HG03064 (cell line): ENCODE results near the gene RABEP1.
"Not testable (repeated sequence)": the region's sequence is repeated elsewhere in the genome, so short reads cannot be mapped to it uniquely, and the experiment has no call there.

Source experiments
- ATAC-seq: cut with Tn5 transposase; IDR thresholded peaks from one replicate; pipeline ENCODE4 v1.9.1; 2021; ENCODE audit warnings: low read depth; ENCODE audit not compliant: unreplicated experiment

The RABEP1 gene

DNA sequence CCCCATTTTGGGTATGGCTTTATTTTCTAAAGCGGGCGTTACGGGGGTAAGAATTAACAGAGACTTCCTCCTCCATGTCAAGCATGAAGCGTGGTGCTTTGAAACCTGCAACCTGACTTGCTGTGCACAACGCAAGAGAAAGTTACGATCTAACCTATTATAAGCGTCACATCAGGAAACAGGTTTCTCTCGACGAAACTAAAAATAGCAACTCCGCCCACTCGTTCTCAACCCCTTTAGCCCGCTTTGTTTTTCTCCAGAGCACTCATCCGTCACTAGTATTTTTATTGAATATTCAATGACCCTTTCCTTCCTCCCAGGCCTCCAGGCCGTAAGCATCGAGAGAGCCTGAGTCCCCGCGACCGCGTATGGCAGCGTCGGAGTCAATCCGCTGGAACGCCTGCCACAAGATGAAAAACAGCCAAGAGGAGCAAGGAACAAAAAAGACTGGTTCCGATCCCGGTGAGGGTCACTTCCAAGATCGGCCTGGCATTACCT is 136.8 kb downstream of the RABEP1 start:
- ATAC-seq, result no peak

- peak; percentile 79 for ATAC-seq
Observed at GRCh38 chr17:5419356-5419958, 137.4 kb downstream of the RABEP1 start, which contains the start of gene NUP88. NUP88 (minus strand) TSS chr17:5419662; CDS start chr17:5419650, 12 bp downstream.

DNA sequence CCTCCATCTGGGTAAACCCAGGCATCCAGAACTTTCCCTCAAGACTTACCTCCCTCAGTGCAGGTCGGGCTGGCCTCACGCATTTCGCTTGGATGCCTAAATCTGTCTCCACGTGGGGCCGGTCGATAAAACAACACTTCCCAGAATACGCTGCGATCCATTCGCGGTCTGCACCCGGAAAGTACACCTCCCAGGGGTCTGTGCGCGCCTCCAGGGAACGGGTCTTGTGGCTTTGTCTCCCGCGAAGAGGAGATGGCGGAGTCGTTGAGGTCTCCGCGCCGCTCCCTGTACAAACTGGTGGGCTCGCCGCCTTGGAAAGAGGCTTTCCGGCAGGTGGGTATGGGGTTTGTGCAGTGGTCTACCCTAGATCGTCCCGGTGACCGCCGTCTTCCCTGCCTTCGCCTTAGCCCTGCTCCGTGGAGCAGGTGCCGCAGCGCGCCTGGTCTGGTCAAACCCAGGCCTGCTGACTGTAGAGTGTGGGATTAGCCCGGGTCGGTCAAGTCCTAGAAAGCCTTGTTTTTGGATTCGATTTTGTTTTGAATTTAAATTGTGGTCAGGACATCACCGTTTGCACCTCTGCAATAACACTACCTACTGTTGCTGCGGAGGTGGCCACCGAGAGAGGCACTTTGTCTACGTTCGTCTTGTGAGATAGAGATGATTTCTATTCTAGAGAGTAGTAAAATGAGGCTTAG is 138.0 kb downstream of the RABEP1 start, which contains the start of gene RPAIN:
RPAIN (plus strand) TSS at position 224 of the 695 bp plus-strand sequence; CDS start at position 253, 29 bp downstream.
- ATAC-seq, result peak; percentile 61

GRCh38 chr17:5422505-5422904 is 140.4 kb downstream of the RABEP1 start:
- no peak for ATAC-seq

DNA sequence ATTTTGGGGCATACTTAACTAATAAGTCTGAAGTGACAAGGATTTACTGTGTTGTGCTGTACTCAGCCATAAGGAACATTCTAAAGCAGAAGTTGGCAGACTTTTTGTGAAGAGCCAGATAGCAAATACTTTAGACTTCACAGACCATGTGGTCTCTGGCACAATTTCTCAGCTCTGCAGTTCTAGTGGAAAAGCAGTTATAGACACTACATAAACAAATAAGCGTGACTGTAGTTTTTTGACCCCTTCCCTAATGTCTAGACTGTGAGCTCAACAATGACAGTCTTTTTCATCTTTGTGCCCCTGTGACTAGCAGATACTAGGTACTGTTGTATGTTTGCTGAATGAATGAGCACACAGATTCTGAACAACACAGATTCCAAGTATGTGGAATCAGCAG is 142.8 kb downstream of the RABEP1 start:
- no peak for ATAC-seq

DNA sequence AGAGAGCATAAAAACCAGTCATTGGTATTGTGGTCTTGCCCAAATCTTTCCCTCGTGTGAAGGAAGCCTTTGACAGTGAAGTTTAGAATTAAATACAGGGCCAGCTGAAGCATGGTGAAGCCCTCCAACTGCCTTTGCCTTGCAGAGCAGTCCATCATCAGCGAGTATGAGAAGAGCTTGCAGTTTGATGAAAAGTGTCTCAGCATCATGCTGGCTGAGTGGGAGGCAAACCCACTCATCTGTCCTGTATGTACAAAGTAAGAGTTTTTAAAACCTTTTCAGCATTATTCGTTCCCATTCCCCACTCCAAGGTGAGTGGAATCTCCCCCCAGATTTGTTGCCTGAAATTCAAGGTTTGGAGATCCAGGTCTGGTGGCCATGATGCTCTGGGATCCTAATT is 143.7 kb downstream of the RABEP1 start:
- ATAC-seq, result no peak

DNA sequence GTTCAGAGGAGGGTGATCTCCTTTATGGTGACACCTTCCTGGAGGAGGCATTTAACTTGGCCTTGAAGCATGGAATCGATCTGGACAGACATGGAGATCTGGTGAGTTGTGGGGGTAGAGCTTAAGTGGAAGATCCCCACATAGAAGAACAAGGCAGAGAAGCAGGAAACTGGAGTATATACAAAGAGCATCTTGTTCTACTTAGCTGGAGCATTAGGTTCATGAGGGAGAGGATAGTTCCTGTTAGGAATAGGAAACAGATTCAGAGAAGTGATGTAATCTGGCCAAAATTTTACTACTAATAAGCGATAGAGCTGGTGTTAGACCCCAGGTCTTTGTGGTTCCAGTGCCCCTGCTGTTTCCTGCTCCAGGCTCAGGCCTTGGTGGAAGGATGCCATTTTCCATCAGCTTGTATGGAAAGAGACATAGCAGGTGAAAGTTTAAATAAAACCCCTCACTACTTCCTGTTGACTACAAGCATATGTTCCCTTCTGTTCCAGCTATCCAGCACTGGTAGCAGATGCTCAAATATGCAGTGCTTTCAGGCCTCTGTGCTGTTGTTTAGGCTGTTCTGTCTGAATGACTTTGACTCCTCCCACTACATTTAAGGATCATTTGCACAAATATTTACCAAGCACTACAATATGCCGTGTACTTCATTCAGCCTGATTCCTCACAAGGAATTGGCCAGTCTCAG is 147.3 kb downstream of the RABEP1 start:
- no peak for ATAC-seq

DNA sequence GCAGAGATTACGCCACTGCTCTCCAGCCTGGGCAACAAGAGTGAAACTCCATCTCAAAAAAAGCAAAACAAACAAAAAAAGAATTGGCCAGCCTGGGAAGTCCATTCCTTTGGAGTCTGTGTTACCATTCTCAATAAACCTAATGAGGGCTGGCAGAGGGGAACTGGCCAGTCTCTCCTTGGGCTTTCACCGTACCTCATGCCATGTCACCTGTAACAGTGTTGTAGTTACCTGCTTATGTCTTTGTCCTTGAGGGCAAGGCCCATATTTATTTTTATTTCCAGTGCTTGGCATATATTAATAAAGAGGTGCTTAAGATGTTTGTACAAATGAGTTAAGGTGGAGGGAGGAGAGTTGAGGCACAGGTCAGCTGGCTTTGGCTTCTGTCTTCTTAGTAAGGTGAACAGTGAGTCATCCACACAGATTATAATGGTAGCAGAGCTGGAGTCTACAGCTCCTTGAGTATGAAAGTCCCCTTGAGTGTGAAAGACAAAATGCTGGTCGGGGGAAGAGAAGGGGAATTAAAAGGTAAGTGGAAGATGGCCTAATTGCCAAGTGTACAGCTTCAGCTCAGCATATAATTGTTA is 148.4 kb downstream of the RABEP1 start:
- ATAC-seq, result no peak

- ATAC-seq, result not testable (repeated sequence)
Observed at GRCh38 chr17:5431234-5431633, 149.2 kb downstream of the RABEP1 start.

DNA sequence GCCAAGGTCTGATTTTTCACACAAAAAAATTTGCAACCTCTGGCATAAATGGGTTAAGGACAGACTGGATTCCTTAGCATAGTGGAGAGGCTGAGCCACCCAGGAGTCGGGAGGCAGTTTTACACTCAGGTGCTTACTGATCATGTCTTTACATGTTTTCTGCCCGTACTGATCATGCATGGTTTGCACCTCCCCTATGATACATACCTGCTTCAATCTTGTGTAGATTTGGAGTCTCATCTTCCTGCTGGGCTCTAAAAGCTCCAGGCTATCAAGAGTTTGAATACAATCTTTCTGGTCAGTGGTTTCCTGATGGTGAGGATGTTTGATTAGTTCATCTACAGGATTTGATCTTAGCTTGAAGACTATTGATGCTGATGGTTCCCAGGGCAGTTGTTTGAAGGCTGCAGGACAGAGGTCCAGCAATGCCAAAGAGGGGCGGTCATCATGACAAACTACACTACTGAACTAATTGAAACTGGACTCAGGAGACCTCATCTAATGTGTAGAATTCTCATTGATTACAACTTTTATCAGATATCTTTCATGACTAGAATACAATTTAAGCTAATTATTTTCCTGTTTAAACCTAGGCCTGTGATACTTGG is 150.0 kb downstream of the RABEP1 start:
- ATAC-seq, result no peak

DNA sequence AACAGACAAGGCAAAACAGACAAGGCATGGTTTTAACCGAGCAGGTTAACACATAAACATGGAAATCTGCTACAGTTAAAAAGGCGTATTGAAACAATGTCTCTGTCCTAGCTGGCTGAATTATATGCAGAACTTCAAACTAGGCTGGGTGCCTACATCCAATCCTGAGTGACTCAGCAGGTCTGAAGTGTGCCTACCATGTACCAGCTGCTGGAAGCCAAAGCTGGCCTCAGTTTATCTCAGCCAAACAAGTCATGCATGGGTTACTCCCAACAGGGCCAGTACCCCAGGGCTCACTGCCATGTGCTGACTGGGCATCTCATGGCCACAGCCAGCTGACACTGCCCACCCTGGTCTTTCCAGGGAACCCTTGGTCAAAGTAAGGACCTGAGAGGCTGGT is 152.9 kb downstream of the RABEP1 start:
- no peak for ATAC-seq
